Neuronal stem cell (in vitro differentiated cells): ENCODE results near the gene PLEKHA8.
"Not testable (repeated sequence)": the region's sequence is repeated elsewhere in the genome, so short reads cannot be mapped to it uniquely, and the experiment has no call there.

Source experiments
- DNase-seq: peaks from one replicate; pipeline ENCODE4 v3.0.0-alpha.2; 2013; ENCODE audit warnings: low spot score
- H2AFZ ChIP-seq: one replicate; pipeline ENCODE4 v1.6.1; 2013; ENCODE audit warnings: mild to moderate bottlenecking, low read length, inconsistent platforms
- H2AK5ac ChIP-seq: 2 replicates; pipeline ENCODE4 v1.6.1; 2013; ENCODE audit warnings: low read depth, mild to moderate bottlenecking, inconsistent platforms, low read length, moderate library complexity, mixed read lengths
- H2BK120ac ChIP-seq: 2 replicates; pipeline ENCODE4 v1.6.1; 2013; ENCODE audit warnings: low read depth, mild to moderate bottlenecking, inconsistent platforms, low read length, moderate library complexity, mixed read lengths
- H2BK12ac ChIP-seq: one replicate; pipeline ENCODE4 v1.6.1; 2013; ENCODE audit warnings: low read length, inconsistent platforms
- H2BK15ac ChIP-seq: 2 replicates; pipeline ENCODE4 v1.6.1; 2013; ENCODE audit warnings: mild to moderate bottlenecking, low read length, inconsistent platforms, mixed read lengths
- H2BK5ac ChIP-seq: one replicate; pipeline ENCODE4 v1.6.1; 2013; ENCODE audit warnings: inconsistent platforms, mild to moderate bottlenecking, low read length, moderate library complexity
- H3K14ac ChIP-seq: one replicate; pipeline ENCODE4 v1.6.1; 2013; ENCODE audit warnings: low read length, inconsistent platforms
- H3K18ac ChIP-seq: 2 replicates; pipeline ENCODE4 v1.6.1; 2013; ENCODE audit warnings: low read length, inconsistent platforms
- H3K23ac ChIP-seq: 2 replicates; pipeline ENCODE4 v1.6.1; 2013; ENCODE audit warnings: low read depth, mild to moderate bottlenecking, mixed read lengths, low read length, inconsistent platforms; ENCODE audit not compliant: poor library complexity
- H3K27ac ChIP-seq: replicated peaks from 3 replicates; pipeline ENCODE4 v1.5.1; 2013; ENCODE audit warnings: low read length, inconsistent platforms
- H3K27me3 ChIP-seq, 3 experiments: 2 replicates each; pipeline ENCODE4 v1.6.1; 2013; ENCODE audit warnings: low read length in 3 of 3, mild to moderate bottlenecking in 2 of 3, inconsistent platforms in 1 of 3, low read depth in 1 of 3, mixed read lengths in 1 of 3, moderate library complexity in 1 of 3; ENCODE audit not compliant: control insufficient read depth in 3 of 3, insufficient read depth in 3 of 3
- H3K36me3 ChIP-seq, 2 donors: replicated peaks in 1 of 2; 2 replicates each; pipeline ENCODE4 v1.6.1; 2013; ENCODE audit warnings: low read length in 2 of 2; ENCODE audit not compliant: control insufficient read depth in 2 of 2, insufficient read depth in 2 of 2
- H3K4ac ChIP-seq: 2 replicates; pipeline ENCODE4 v1.6.1; 2013; ENCODE audit warnings: inconsistent platforms, mild to moderate bottlenecking, low read length, moderate library complexity
- H3K4me1 ChIP-seq, 2 donors: 1 replicate in 1 of 2; 2 replicates in 1 of 2; pipeline ENCODE4 v1.6.1; 2013; ENCODE audit warnings: low read length in 2 of 2, low read depth in 1 of 2; ENCODE audit not compliant: control insufficient read depth in 2 of 2, insufficient read depth in 1 of 2
- H3K4me2 ChIP-seq: one replicate; pipeline ENCODE4 v1.6.1; 2013; ENCODE audit warnings: mild to moderate bottlenecking, low read length, inconsistent platforms; ENCODE audit not compliant: insufficient read depth, poor library complexity, severe bottlenecking
- H3K4me3 ChIP-seq, 2 donors: 2 replicates each; pipeline ENCODE4 v1.5.1; 2013; ENCODE audit warnings: low read length in 2 of 2, mild to moderate bottlenecking in 2 of 2, inconsistent platforms in 1 of 2, moderate library complexity in 1 of 2
- H3K79me1 ChIP-seq: one replicate; pipeline ENCODE4 v1.6.1; 2013; ENCODE audit warnings: low read depth, mild to moderate bottlenecking, inconsistent platforms, low read length, moderate library complexity
- H3K9ac ChIP-seq: one replicate; pipeline ENCODE4 v1.6.1; 2013; ENCODE audit warnings: mild to moderate bottlenecking, low read depth, low read length, inconsistent platforms; ENCODE audit not compliant: poor library complexity
- H3K9me3 ChIP-seq, 2 donors: replicated peaks in 1 of 2; 2 replicates each; pipeline versions ENCODE3 to v1.6.1; 2013; ENCODE audit warnings: low read length in 2 of 2, mild to moderate bottlenecking in 2 of 2, inconsistent platforms in 1 of 2, low read depth in 1 of 2, mixed read lengths in 1 of 2, moderate library complexity in 1 of 2; ENCODE audit not compliant: control insufficient read depth in 2 of 2, insufficient read depth in 1 of 2
- H4K8ac ChIP-seq: one replicate; pipeline ENCODE4 v1.6.1; 2013; ENCODE audit warnings: low read depth, mild to moderate bottlenecking, inconsistent platforms, low read length, moderate library complexity
- H4K91ac ChIP-seq: one replicate; pipeline ENCODE4 v1.6.1; 2013; ENCODE audit warnings: low read length, low read depth, mild to moderate bottlenecking, inconsistent platforms; ENCODE audit not compliant: poor library complexity
- WGBS, 2 donors: extraction: QIAGEN DNeasy Blood & Tissue Kit; methylation state at CpG; one replicate each; pipeline ENCODE4 v1.1.7; 2013; ENCODE audit warnings: missing lambda C conversion rate in 2 of 2, mixed read lengths in 1 of 2; ENCODE audit not compliant: insufficient read length in 2 of 2, insufficient replicate concordance in 1 of 2; ENCODE audit errors: extremely low coverage in 2 of 2; 5-methylcytosine and 5-hydroxymethylcytosine counted together

PLEKHA8 gene

GRCh38 chr7:30061786-30062185 lies 33.6 kb downstream of the PLEKHA8 start:
- H2BK120ac ChIP-seq, H2BK12ac ChIP-seq, DNase-seq, H3K14ac ChIP-seq, H3K9ac ChIP-seq, H4K91ac ChIP-seq, H3K23ac ChIP-seq, H2BK15ac ChIP-seq, H3K4me3 ChIP-seq, H2AFZ ChIP-seq, H3K27me3 ChIP-seq, H3K4me2 ChIP-seq, H3K4ac ChIP-seq, H2BK5ac ChIP-seq, H3K18ac ChIP-seq, H3K27ac ChIP-seq, H3K4me1 ChIP-seq, H4K8ac ChIP-seq, H3K79me1 ChIP-seq, H2AK5ac ChIP-seq: not testable (repeated sequence)
- WGBS, 2 donors = no CpG with 5 or more reads among the region's 3 CpGs
- Histone ChIP-seq H3K9me3 (peaks cover 0 to 15% of the 10 kb centered on the region in 2 donors), H3K36me3 (peaks cover 14 to 98% of the 10 kb centered on the region in 2 donors)

- no peak overlapping the region for H2BK12ac ChIP-seq
- H2BK5ac ChIP-seq = no peak overlapping the region
- H3K79me1 ChIP-seq = no peaks in the 10 kb centered on the region
- no peak overlapping the region for H2AK5ac ChIP-seq
- no peak overlapping the region for H3K27ac ChIP-seq
- H3K9me3 ChIP-seq = peaks cover 0 to 9% of the 10 kb centered on the region in 2 donors
- no peak overlapping the region for H3K14ac ChIP-seq
- H3K4me2 ChIP-seq = no peak overlapping the region
- no peak overlapping the region for H4K8ac ChIP-seq
- no peak overlapping the region for H2BK120ac ChIP-seq
- no peak overlapping the region for H3K4ac ChIP-seq
- H3K4me1 ChIP-seq = no peaks in the 10 kb centered on the region
- no peaks in the 10 kb centered on the region for H3K27me3 ChIP-seq
- H3K9ac ChIP-seq = no peak overlapping the region
- WGBS, 2 donors = no CpG with 5 or more reads among the region's 1 CpG
- peak; percentile 5 for DNase-seq
- H3K36me3 ChIP-seq = peaks cover 14 to 98% of the 10 kb centered on the region in 2 donors
- H3K23ac ChIP-seq = no peak overlapping the region
- H2BK15ac ChIP-seq = no peak overlapping the region
- H3K4me3 ChIP-seq = no peak overlapping the region
- H2AFZ ChIP-seq = no peak overlapping the region
- no peak overlapping the region for H3K18ac ChIP-seq
- no peak overlapping the region for H4K91ac ChIP-seq
Measured at GRCh38 chr7:30062587-30062986, 34.4 kb downstream of the PLEKHA8 start.

GRCh38 chr7:30065746-30066145 lies 37.5 kb downstream of the PLEKHA8 start:
- no peaks in the 10 kb centered on the region for H3K27me3 ChIP-seq
- no peak overlapping the region for H3K23ac ChIP-seq
- H3K27ac ChIP-seq = no peak overlapping the region
- H3K79me1 ChIP-seq = no peaks in the 10 kb centered on the region
- H2AK5ac ChIP-seq = no peak overlapping the region
- H3K36me3 ChIP-seq = peaks cover 17 to 99% of the 10 kb centered on the region in 2 donors
- WGBS, 2 donors = no CpG with 5 or more reads among the region's 3 CpGs
- no peak overlapping the region for H2BK12ac ChIP-seq
- H3K14ac ChIP-seq = no peak overlapping the region
- no peak overlapping the region for H2BK120ac ChIP-seq
- H3K9me3 ChIP-seq = no peaks in the 10 kb centered on the region
- DNase-seq = no peak
- no peaks in the 10 kb centered on the region for H3K4me1 ChIP-seq
- H2BK5ac ChIP-seq = no peak overlapping the region
- no peak overlapping the region for H3K4me2 ChIP-seq
- no peak overlapping the region for H4K91ac ChIP-seq
- no peak overlapping the region for H2AFZ ChIP-seq
- no peak overlapping the region for H3K18ac ChIP-seq
- H3K4me3 ChIP-seq = no peak overlapping the region
- H3K9ac ChIP-seq = no peak overlapping the region
- no peak overlapping the region for H4K8ac ChIP-seq
- H3K4ac ChIP-seq = no peak overlapping the region
- no peak overlapping the region for H2BK15ac ChIP-seq

GRCh38 chr7:30066687-30067086 lies 38.5 kb downstream of the PLEKHA8 start:
- Histone ChIP-seq H4K91ac (no peak overlapping the region), H2BK15ac (no peak overlapping the region), H2BK5ac (no peak overlapping the region), H3K27me3 (no peaks in the 10 kb centered on the region), H2BK120ac (no peak overlapping the region), H3K9me3 (no peaks in the 10 kb centered on the region), H3K27ac (no peak overlapping the region), H3K36me3 (peaks cover 15 to 99% of the 10 kb centered on the region in 2 donors), H3K79me1 (no peaks in the 10 kb centered on the region), H3K4ac (no peak overlapping the region), H3K14ac (no peak overlapping the region), H2BK12ac (no peak overlapping the region), H3K23ac (no peak overlapping the region), H3K4me2 (no peak overlapping the region), H2AK5ac (no peak overlapping the region), H2AFZ (no peak overlapping the region), H3K4me1 (no peaks in the 10 kb centered on the region), H3K9ac (no peak overlapping the region), H3K18ac (no peak overlapping the region), H3K4me3 (no peak overlapping the region), H4K8ac (no peak overlapping the region)
- WGBS, 2 donors = no CpG with 5 or more reads among the region's 1 CpG
- DNase-seq = no peak
